ENCODE data around the gene ATP9B.
"Not testable (repeated sequence)": the region's sequence is repeated elsewhere in the genome, so short reads cannot be mapped to it uniquely, and the experiment has no call there.

Gene ATP9B

GRCh38 chr18:79257480-79257879 is 188.3 kb downstream of the ATP9B start:
- Histone ChIP-seq H3K36me3 (replicated peaks; ENCODE audit: low read depth, low read length) (peaks cover 7% of the 10 kb centered on the region), H3K4me1 (ENCODE audit: low read length) (peaks cover 23% of the 10 kb centered on the region), H3K79me2 (ENCODE audit: low read length) (no peaks in the 10 kb centered on the region), H3K9ac (ENCODE audit: low read length) (no peak overlapping the region), H3K27ac (ENCODE audit: low read length) (no peak overlapping the region), H3K4me2 (ENCODE audit: low read length) (no peak overlapping the region), H2AFZ (ENCODE audit: low read depth, low read length) (no peak overlapping the region), H3K4me3 (ENCODE audit: low read length) (no peak overlapping the region), H3K9me3 (ENCODE audit: insufficient read depth, low read length) (no peaks in the 10 kb centered on the region), H4K20me1 (ENCODE audit: insufficient read depth, low read length) (no peaks in the 10 kb centered on the region), H3K27me3 (ENCODE audit: low read depth, low read length) (no peaks in the 10 kb centered on the region)
- TF ChIP-seq CTCF (IDR thresholded peaks at IDR 0.05; ENCODE audit: low read depth, low read length) (no peak), EZH2phosphoT487 (IDR thresholded peaks at IDR 0.05; ENCODE audit: low read depth) (no peak)

GRCh38 chr18:79258447-79258846 is 189.3 kb downstream of the ATP9B start:
- no peak overlapping the region for H3K9ac ChIP-seq (ENCODE audit: low read length)
- H3K4me2 ChIP-seq (ENCODE audit: low read length), result no peak overlapping the region
- no peaks in the 10 kb centered on the region for H3K79me2 ChIP-seq (ENCODE audit: low read length)
- H3K27me3 ChIP-seq (ENCODE audit: low read depth, low read length), result no peaks in the 10 kb centered on the region
- H3K27ac ChIP-seq (ENCODE audit: low read length), result no peak overlapping the region
- no peaks in the 10 kb centered on the region for H3K9me3 ChIP-seq (ENCODE audit: insufficient read depth, low read length)
- no peaks in the 10 kb centered on the region for H4K20me1 ChIP-seq (ENCODE audit: insufficient read depth, low read length)
- peaks cover 14% of the 10 kb centered on the region for H3K4me1 ChIP-seq (ENCODE audit: low read length)
- peaks cover 7% of the 10 kb centered on the region for H3K36me3 ChIP-seq (replicated peaks; ENCODE audit: low read depth, low read length)
- TF ChIP-seq EZH2phosphoT487 (IDR thresholded peaks at IDR 0.05; ENCODE audit: low read depth) (no peak), CTCF (IDR thresholded peaks at IDR 0.05; ENCODE audit: low read depth, low read length) (no peak)
- no peak overlapping the region for H2AFZ ChIP-seq (ENCODE audit: low read depth, low read length)
- H3K4me3 ChIP-seq (ENCODE audit: low read length), result no peak overlapping the region

DNA sequence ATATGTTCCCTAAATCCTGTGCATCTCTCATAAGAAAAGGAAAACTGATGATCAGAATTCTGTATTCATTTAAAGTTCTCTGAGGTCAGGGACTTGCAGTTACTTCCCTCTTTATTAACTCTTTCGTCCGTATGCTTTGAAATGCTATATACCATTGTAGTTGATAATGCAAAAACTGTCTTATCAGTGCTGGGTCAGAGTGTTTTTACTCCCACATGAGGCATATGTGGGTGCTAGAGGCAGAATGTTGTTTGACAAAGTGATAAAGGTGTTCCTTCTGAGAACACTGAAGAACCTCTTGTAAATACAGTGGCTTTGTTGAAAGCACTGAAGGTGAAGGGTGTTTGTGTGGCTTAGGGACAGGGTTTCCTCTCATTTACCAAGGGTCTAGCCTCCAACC is 190.0 kb downstream of the ATP9B start:
- peaks cover 12% of the 10 kb centered on the region for H3K4me1 ChIP-seq (ENCODE audit: low read length)
- H3K27ac ChIP-seq (ENCODE audit: low read length), result no peak overlapping the region
- H3K9ac ChIP-seq (ENCODE audit: low read length), result no peak overlapping the region
- no peaks in the 10 kb centered on the region for H3K9me3 ChIP-seq (ENCODE audit: insufficient read depth, low read length)
- H2AFZ ChIP-seq (ENCODE audit: low read depth, low read length), result no peak overlapping the region
- H3K27me3 ChIP-seq (ENCODE audit: low read depth, low read length), result no peaks in the 10 kb centered on the region
- H4K20me1 ChIP-seq (ENCODE audit: insufficient read depth, low read length), result no peaks in the 10 kb centered on the region
- no peaks in the 10 kb centered on the region for H3K79me2 ChIP-seq (ENCODE audit: low read length)
- TF ChIP-seq EZH2phosphoT487 (IDR thresholded peaks at IDR 0.05; ENCODE audit: low read depth), result no peak
- H3K4me2 ChIP-seq (ENCODE audit: low read length), result no peak overlapping the region
- no peak overlapping the region for H3K4me3 ChIP-seq (ENCODE audit: low read length)
- peaks cover 7% of the 10 kb centered on the region for H3K36me3 ChIP-seq (replicated peaks; ENCODE audit: low read depth, low read length)

GRCh38 chr18:79260023-79260422 is 190.8 kb downstream of the ATP9B start:
- peaks cover 12% of the 10 kb centered on the region for H3K4me1 ChIP-seq (ENCODE audit: low read length)
- no peaks in the 10 kb centered on the region for H3K9me3 ChIP-seq (ENCODE audit: insufficient read depth, low read length)
- H2AFZ ChIP-seq (ENCODE audit: low read depth, low read length), result no peak overlapping the region
- no peak overlapping the region for H3K4me3 ChIP-seq (ENCODE audit: low read length)
- H3K79me2 ChIP-seq (ENCODE audit: low read length), result no peaks in the 10 kb centered on the region
- H3K36me3 ChIP-seq (replicated peaks; ENCODE audit: low read depth, low read length), result peaks cover 7% of the 10 kb centered on the region
- no peaks in the 10 kb centered on the region for H3K27me3 ChIP-seq (ENCODE audit: low read depth, low read length)
- no peak overlapping the region for H3K4me2 ChIP-seq (ENCODE audit: low read length)
- no peaks in the 10 kb centered on the region for H4K20me1 ChIP-seq (ENCODE audit: insufficient read depth, low read length)
- no peak overlapping the region for H3K27ac ChIP-seq (ENCODE audit: low read length)
- TF ChIP-seq CTCF (IDR thresholded peaks at IDR 0.05; ENCODE audit: low read depth, low read length) (no peak), EZH2phosphoT487 (IDR thresholded peaks at IDR 0.05; ENCODE audit: low read depth) (no peak)
- no peak overlapping the region for H3K9ac ChIP-seq (ENCODE audit: low read length)

GRCh38 chr18:79260510-79260909 is 191.3 kb downstream of the ATP9B start:
- Histone ChIP-seq H3K9ac (ENCODE audit: low read length) (no peak overlapping the region), H2AFZ (ENCODE audit: low read depth, low read length) (no peak overlapping the region), H3K4me3 (ENCODE audit: low read length) (no peak overlapping the region), H3K4me2 (ENCODE audit: low read length) (no peak overlapping the region), H3K27me3 (ENCODE audit: low read depth, low read length) (no peaks in the 10 kb centered on the region), H3K79me2 (ENCODE audit: low read length) (no peaks in the 10 kb centered on the region), H3K36me3 (replicated peaks; ENCODE audit: low read depth, low read length) (peaks cover 7% of the 10 kb centered on the region), H3K4me1 (ENCODE audit: low read length) (peaks cover 12% of the 10 kb centered on the region), H3K27ac (ENCODE audit: low read length) (no peak overlapping the region), H4K20me1 (ENCODE audit: insufficient read depth, low read length) (no peaks in the 10 kb centered on the region), H3K9me3 (ENCODE audit: insufficient read depth, low read length) (no peaks in the 10 kb centered on the region)
- no peak for TF ChIP-seq CTCF (IDR thresholded peaks at IDR 0.05; ENCODE audit: low read depth, low read length)
- TF ChIP-seq EZH2phosphoT487 (IDR thresholded peaks at IDR 0.05; ENCODE audit: low read depth), result no peak

GRCh38 chr18:79265068-79265467 is 195.9 kb downstream of the ATP9B start:
- H2AFZ ChIP-seq (ENCODE audit: low read depth, low read length); H3K4me3 ChIP-seq (ENCODE audit: low read length); H3K27ac ChIP-seq (ENCODE audit: low read length); H3K4me1 ChIP-seq (ENCODE audit: low read length); H3K9ac ChIP-seq (ENCODE audit: low read length); H3K79me2 ChIP-seq (ENCODE audit: low read length); H4K20me1 ChIP-seq (ENCODE audit: insufficient read depth, low read length); H3K36me3 ChIP-seq (replicated peaks; ENCODE audit: low read depth, low read length); H3K4me2 ChIP-seq (ENCODE audit: low read length); H3K9me3 ChIP-seq (ENCODE audit: insufficient read depth, low read length); H3K27me3 ChIP-seq (ENCODE audit: low read depth, low read length): not testable (repeated sequence)
